HG03354 (cell line): ENCODE data around the gene KLRC2.
"Not testable (repeated sequence)": the region's sequence is repeated elsewhere in the genome, so short reads cannot be mapped to it uniquely, and the experiment has no call there.

Source experiments
- ATAC-seq: cut with Tn5 transposase; IDR thresholded peaks from one replicate; pipeline ENCODE4 v1.9.1; 2021; ENCODE audit warnings: mild to moderate bottlenecking; ENCODE audit not compliant: unreplicated experiment, poor library complexity, severe bottlenecking

Gene KLRC2

GRCh38 chr12:10408842-10409241 lies 27.0 kb downstream of the KLRC2 start:
- no peak for ATAC-seq

GRCh38 chr12:10406725-10407124 lies 29.1 kb downstream of the KLRC2 start:
- no peak for ATAC-seq

GRCh38 chr12:10405294-10405693 lies 30.5 kb downstream of the KLRC2 start:
- no peak for ATAC-seq

GRCh38 chr12:10404798-10405197 lies 31.0 kb downstream of the KLRC2 start:
- ATAC-seq: no peak

GRCh38 chr12:10400829-10401228 lies 35.0 kb downstream of the KLRC2 start:
- ATAC-seq: no peak

- ATAC-seq: no peak
These were observed 37.6 kb downstream of the KLRC2 start for GRCh38 chr12:10398168-10398567.

- ATAC-seq: no peak
These were observed 38.5 kb downstream of the KLRC2 start for GRCh38 chr12:10397296-10397695.

GRCh38 chr12:10396176-10396575 lies 39.6 kb downstream of the KLRC2 start:
- not testable (repeated sequence) for ATAC-seq

GRCh38 chr12:10395390-10395998 lies 40.3 kb downstream of the KLRC2 start:
- peak; percentile 89 for ATAC-seq

GRCh38 chr12:10394531-10395152 lies 41.2 kb downstream of the KLRC2 start:
- ATAC-seq: not testable (repeated sequence)

GRCh38 chr12:10393291-10393690 lies 42.5 kb downstream of the KLRC2 start:
- ATAC-seq: no peak

GRCh38 chr12:10392394-10392930 lies 43.3 kb downstream of the KLRC2 start:
- peak; percentile 75 for ATAC-seq

GRCh38 chr12:10390991-10391390 lies 44.8 kb downstream of the KLRC2 start:
- not testable (repeated sequence) for ATAC-seq

GRCh38 chr12:10389904-10390303 lies 45.9 kb downstream of the KLRC2 start, which contains the start of gene KLRK1:
TSS of gene KLRK1 (minus strand) at chr12:10390041. CDS start at chr12:10388810, 1,231 bp downstream.
- no peak for ATAC-seq

- ATAC-seq: no peak
These were observed 47.0 kb downstream of the KLRC2 start for GRCh38 chr12:10388624-10389413.

- not testable (repeated sequence) for ATAC-seq
These were observed 48.3 kb downstream of the KLRC2 start for GRCh38 chr12:10387498-10387897.

- no peak for ATAC-seq
These were observed 49.0 kb downstream of the KLRC2 start for GRCh38 chr12:10386857-10387256.

- no peak for ATAC-seq
These were observed 50.6 kb downstream of the KLRC2 start for GRCh38 chr12:10385166-10385613.

GRCh38 chr12:10384191-10384590 lies 51.6 kb downstream of the KLRC2 start:
- no peak for ATAC-seq

GRCh38 chr12:10381928-10382628 lies 53.7 kb downstream of the KLRC2 start:
- no peak for ATAC-seq
